NT2/D1 (cell line): ENCODE data around the gene PLXNB2.

Experiments
- YY1 ChIP-seq: IDR thresholded peaks from 2 replicates; pipeline ENCODE4 v1.6.1; 2011; ENCODE audit not compliant: insufficient read length, insufficient read depth
- ZNF274 ChIP-seq: IDR thresholded peaks from 2 replicates; pipeline ENCODE4 v1.6.1; 2011; ENCODE audit warnings: mild to moderate bottlenecking, low read depth, low read length

DNA sequence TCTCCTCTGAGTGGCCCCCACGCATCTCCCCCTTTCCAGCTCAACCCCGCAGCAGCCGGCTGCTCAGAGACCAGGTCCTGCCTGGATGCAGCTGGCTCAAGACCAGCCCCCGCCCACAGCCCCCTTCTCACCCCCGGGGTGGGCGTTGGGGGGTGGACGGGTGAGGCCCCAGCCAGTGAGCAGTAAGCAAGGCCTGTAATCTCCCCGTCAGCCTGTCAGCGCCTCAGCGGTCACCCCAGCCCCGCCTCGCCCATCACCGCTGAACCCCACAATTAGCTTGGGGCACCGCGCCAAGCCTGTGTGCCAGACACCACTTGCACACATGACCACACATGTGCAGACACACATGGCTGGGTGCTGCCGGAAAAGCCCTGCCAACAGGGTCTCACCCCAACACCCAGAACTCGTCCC lies 5.9 kb downstream of the PLXNB2 start:
- TF ChIP-seq ZNF274 (no peak), YY1 (no peak)
